Immature natural killer cell (primary cell): Measurements from ENCODE around the gene CFAP57. TPM values are rescaled to one million over a fixed set of nuclear protein-coding genes. Genes with fewer than 3 reads are reported as not detected.
A peak's percentile ranks its signal among the peaks of the same experiment; 100 is the strongest.

Experiments used
- DNase-seq, 3 donors: peaks; one replicate each; pipeline ENCODE4 v3.0.0; 2022; ENCODE audit warnings: mixed read lengths in 1 of 3
- H3K27ac Mint-ChIP-seq, 6 donors: one replicate each; pipeline ENCODE4 v1.8.0; 2020; ENCODE audit warnings: mixed read lengths in 6 of 6, mild to moderate bottlenecking in 5 of 6, inconsistent platforms in 4 of 6, moderate library complexity in 3 of 6
- H3K27me3 Mint-ChIP-seq, 3 donors: one replicate each; pipeline ENCODE4 v1.8.0; 2020 to 2021; ENCODE audit warnings: low read depth in 3 of 3, mild to moderate bottlenecking in 3 of 3, mixed read lengths in 3 of 3, moderate library complexity in 3 of 3, inconsistent platforms in 1 of 3
- H3K36me3 Mint-ChIP-seq, 3 donors: one replicate each; pipeline ENCODE4 v1.8.0; 2020; ENCODE audit warnings: mixed read lengths in 3 of 3, inconsistent platforms in 2 of 3, mild to moderate bottlenecking in 2 of 3
- H3K4me1 Mint-ChIP-seq, 2 donors: one replicate each; pipeline ENCODE4 v1.8.0; 2020; ENCODE audit warnings: inconsistent platforms in 2 of 2, mild to moderate bottlenecking in 2 of 2, mixed read lengths in 2 of 2, moderate library complexity in 1 of 2
- H3K4me3 Mint-ChIP-seq, 5 donors: one replicate each; pipeline ENCODE4 v1.8.0; 2020; ENCODE audit warnings: mild to moderate bottlenecking in 5 of 5, mixed read lengths in 5 of 5, inconsistent platforms in 3 of 5, moderate library complexity in 3 of 5
- H3K9me3 Mint-ChIP-seq, 6 donors: one replicate each; pipeline ENCODE4 v1.8.0; 2020; ENCODE audit warnings: mild to moderate bottlenecking in 6 of 6, mixed read lengths in 6 of 6, inconsistent platforms in 4 of 6, moderate library complexity in 3 of 6
- polyA plus RNA-seq, 3 donors: library from polyadenylated mRNA; unstranded; fragments of 300-500 nt; fragmentation: Illumina TruSeq; gene quantifications; one replicate each; pipeline ENCODE4 v1.2.3, GENCODE V29; 2021

Gene CFAP57
- polyA plus RNA-seq, 3 donors from 2014 or later, result not detected

- Mint-ChIP-seq H3K9me3 (no peaks in the 10 kb centered on the region), H3K4me3 (no peak overlapping the region), H3K27ac (no peak overlapping the region), H3K4me1 (peaks cover 0 to 1% of the 10 kb centered on the region in 2 donors), H3K36me3 (no peaks in the 10 kb centered on the region), H3K27me3 (no peaks in the 10 kb centered on the region)
- DNase-seq, result no peak
Measured at GRCh38 chr1:43286533-43286932, 114.4 kb downstream of the CFAP57 start.

- no peaks in the 10 kb centered on the region for H3K9me3 Mint-ChIP-seq
- H3K4me3 Mint-ChIP-seq, result no peak overlapping the region
- peaks cover 0 to 1% of the 10 kb centered on the region in 2 donors for H3K4me1 Mint-ChIP-seq
- H3K27ac Mint-ChIP-seq, result no peak overlapping the region
- DNase-seq, result no peak
- no peaks in the 10 kb centered on the region for H3K36me3 Mint-ChIP-seq
- no peaks in the 10 kb centered on the region for H3K27me3 Mint-ChIP-seq
Measured at GRCh38 chr1:43288058-43288784, 116.1 kb downstream of the CFAP57 start.

GRCh38 chr1:43288785-43289706, 116.9 kb downstream of the CFAP57 start:
- DNase-seq, result no peak
- no peaks in the 10 kb centered on the region for H3K27me3 Mint-ChIP-seq
- no peaks in the 10 kb centered on the region for H3K9me3 Mint-ChIP-seq
- H3K27ac Mint-ChIP-seq, result no peak overlapping the region
- H3K4me3 Mint-ChIP-seq, result no peak overlapping the region
- H3K36me3 Mint-ChIP-seq, result no peaks in the 10 kb centered on the region
- peaks cover 0 to 1% of the 10 kb centered on the region in 2 donors for H3K4me1 Mint-ChIP-seq

GRCh38 chr1:43292216-43292615, 120.1 kb downstream of the CFAP57 start:
- peaks cover 0 to 4% (median 0%) of the 10 kb centered on the region in 3 donors for H3K27me3 Mint-ChIP-seq
- H3K36me3 Mint-ChIP-seq, result no peaks in the 10 kb centered on the region
- no peak overlapping the region for H3K4me3 Mint-ChIP-seq
- no peak overlapping the region for H3K27ac Mint-ChIP-seq
- peaks cover 5 to 7% of the 10 kb centered on the region in 2 donors for H3K4me1 Mint-ChIP-seq
- no peak for DNase-seq
- no peaks in the 10 kb centered on the region for H3K9me3 Mint-ChIP-seq

GRCh38 chr1:43292679-43293078, 120.5 kb downstream of the CFAP57 start:
- Mint-ChIP-seq H3K27ac (no peak overlapping the region), H3K36me3 (no peaks in the 10 kb centered on the region), H3K27me3 (peaks cover 0 to 4% (median 0%) of the 10 kb centered on the region in 3 donors), H3K4me3 (no peak overlapping the region), H3K4me1 (peaks cover 5 to 7% of the 10 kb centered on the region in 2 donors), H3K9me3 (no peaks in the 10 kb centered on the region)
- no peak for DNase-seq

GRCh38 chr1:43293176-43293575, 121.0 kb downstream of the CFAP57 start:
- Mint-ChIP-seq H3K9me3 (no peaks in the 10 kb centered on the region), H3K36me3 (no peaks in the 10 kb centered on the region), H3K4me1 (peaks cover 5 to 7% of the 10 kb centered on the region in 2 donors), H3K27ac (no peak overlapping the region), H3K27me3 (peaks cover 0 to 4% (median 0%) of the 10 kb centered on the region in 3 donors), H3K4me3 (no peak overlapping the region)
- DNase-seq, result no peak

GRCh38 chr1:43293896-43294760, 122.0 kb downstream of the CFAP57 start:
- Mint-ChIP-seq H3K27ac (no peak overlapping the region), H3K4me1 (peaks cover 5 to 7% of the 10 kb centered on the region in 2 donors), H3K36me3 (no peaks in the 10 kb centered on the region), H3K4me3 (no peak overlapping the region), H3K9me3 (no peaks in the 10 kb centered on the region), H3K27me3 (peaks cover 0 to 4% (median 0%) of the 10 kb centered on the region in 3 donors)
- DNase-seq, result no peak

- DNase-seq, result no peak
- Mint-ChIP-seq H3K27ac (no peak overlapping the region), H3K4me3 (no peak overlapping the region)
Measured at GRCh38 chr1:43294761-43295160, 122.6 kb downstream of the CFAP57 start.

GRCh38 chr1:43296207-43296606, 124.1 kb downstream of the CFAP57 start:
- DNase-seq, result no peak
- H3K27me3 Mint-ChIP-seq, result peaks cover 0 to 4% (median 0%) of the 10 kb centered on the region in 3 donors
- no peak overlapping the region for H3K27ac Mint-ChIP-seq
- H3K36me3 Mint-ChIP-seq, result no peaks in the 10 kb centered on the region
- peaks cover 11 to 12% of the 10 kb centered on the region in 2 donors for H3K4me1 Mint-ChIP-seq
- no peak overlapping the region for H3K4me3 Mint-ChIP-seq
- no peaks in the 10 kb centered on the region for H3K9me3 Mint-ChIP-seq

More at GRCh38 chr1:43294761-43295160, 122.6 kb downstream of the CFAP57 start:
- no peaks in the 10 kb centered on the region for H3K36me3 Mint-ChIP-seq
- H3K9me3 Mint-ChIP-seq, result no peaks in the 10 kb centered on the region
- H3K27me3 Mint-ChIP-seq, result peaks cover 0 to 4% (median 0%) of the 10 kb centered on the region in 3 donors
- peaks cover 5 to 7% of the 10 kb centered on the region in 2 donors for H3K4me1 Mint-ChIP-seq

GRCh38 chr1:43298055-43298454, 125.9 kb downstream of the CFAP57 start:
- H3K27ac Mint-ChIP-seq, result no peak overlapping the region
- H3K27me3 Mint-ChIP-seq, result peaks cover 2 to 5% (median 4%) of the 10 kb centered on the region in 3 donors
- H3K4me3 Mint-ChIP-seq, result no peak overlapping the region
- H3K9me3 Mint-ChIP-seq, result no peaks in the 10 kb centered on the region
- peaks cover 13% of the 10 kb centered on the region in 2 donors for H3K4me1 Mint-ChIP-seq
- H3K36me3 Mint-ChIP-seq, result no peaks in the 10 kb centered on the region
- no peak for DNase-seq

GRCh38 chr1:43299101-43299500, 127.0 kb downstream of the CFAP57 start:
- Mint-ChIP-seq H3K9me3 (no peaks in the 10 kb centered on the region), H3K4me1 (peaks cover 13% of the 10 kb centered on the region in 2 donors), H3K4me3 (no peak overlapping the region), H3K36me3 (no peaks in the 10 kb centered on the region), H3K27me3 (peaks cover 2 to 5% (median 4%) of the 10 kb centered on the region in 3 donors), H3K27ac (no peak overlapping the region)
- DNase-seq, result no peak

- Mint-ChIP-seq H3K27ac (peak within 1 kb of the TSS in 5 of 6 donors; percentile 41 to 78 (median 51)), H3K4me1 (peaks cover 11% of the 10 kb centered on the region in 2 donors)
Measured at GRCh38 chr1:43300378-43301094, 128.4 kb downstream of the CFAP57 start, which contains the start of gene TIE1. TIE1 (plus strand) TSS chr1:43300982; CDS start chr1:43301072, 90 bp downstream.

GRCh38 chr1:43302201-43302600, 130.1 kb downstream of the CFAP57 start:
- DNase-seq, result no peak
- Mint-ChIP-seq H3K27ac (no peak overlapping the region), H3K4me1 (peaks cover 7 to 8% of the 10 kb centered on the region in 2 donors), H3K4me3 (peak overlapping the region in 1 of 5 donors; percentile 22), H3K9me3 (no peaks in the 10 kb centered on the region), H3K36me3 (no peaks in the 10 kb centered on the region), H3K27me3 (peaks cover 2 to 13% (median 2%) of the 10 kb centered on the region in 3 donors)

More at GRCh38 chr1:43300378-43301094, 128.4 kb downstream of the CFAP57 start, which contains the start of gene TIE1:
- Mint-ChIP-seq H3K9me3 (no peaks in the 10 kb centered on the region), H3K27me3 (peaks cover 2 to 4% (median 2%) of the 10 kb centered on the region in 3 donors), H3K4me3 (peak within 1 kb of the TSS; percentile 56 to 80 (median 72)), H3K36me3 (no peaks in the 10 kb centered on the region)
- peak in 1 of 3 donors; percentile 4 for DNase-seq
